ENCODE measurements around the gene UBASH3A.

UBASH3A gene

GRCh38 chr21:42383331-42383730 is 20.4 kb upstream of the UBASH3A start:
- Histone ChIP-seq H3K9me2 (ENCODE audit: low read depth, low read length) (no peaks in the 10 kb centered on the region), H3K27ac (ENCODE audit: low read depth, low read length, poor library complexity, severe bottlenecking) (no peak overlapping the region), H3K9me3 (ENCODE audit: low read length) (peaks cover 10% of the 10 kb centered on the region; the same call in 1 of the 2 replicates), H3K27me3 (ENCODE audit: insufficient read depth, low read length) (peaks cover 21% of the 10 kb centered on the region; the same call in 1 of the 2 replicates), H3K4me1 (ENCODE audit: insufficient read depth, low read length, severe bottlenecking) (peaks cover 9% of the 10 kb centered on the region), H3K36me3 (ENCODE audit: insufficient read depth, low read length) (no peaks in the 10 kb centered on the region; the same call in 1 of the 2 replicates), H3F3A (ENCODE audit: insufficient read depth, low read length) (no peaks in the 10 kb centered on the region), H2AFZ (ENCODE audit: low read length) (no peak overlapping the region), H3K4me3 (ENCODE audit: low read depth, low read length, poor library complexity, severe bottlenecking) (no peak overlapping the region), H4K20me1 (ENCODE audit: insufficient read depth, low read length) (no peaks in the 10 kb centered on the region), H3K4me2 (ENCODE audit: low read length) (no peak overlapping the region), H3K9ac (ENCODE audit: low read length) (no peak overlapping the region), H3K79me2 (ENCODE audit: insufficient read depth, low read length) (no peaks in the 10 kb centered on the region)
- no peak for TF ChIP-seq CTCF (IDR thresholded peaks at IDR 0.05; ENCODE audit: low read length)
- TF ChIP-seq EZH2 (IDR thresholded peaks at IDR 0.05; ENCODE audit: borderline replicate concordance, low read length): no peak

GRCh38 chr21:42384156-42384945 is 19.4 kb upstream of the UBASH3A start:
- TF ChIP-seq EZH2 (IDR thresholded peaks at IDR 0.05; ENCODE audit: borderline replicate concordance, low read length) (no peak), CTCF (IDR thresholded peaks at IDR 0.05; ENCODE audit: low read length) (no peak)

GRCh38 chr21:42384989-42385388 is 18.7 kb upstream of the UBASH3A start:
- Histone ChIP-seq H2AFZ (ENCODE audit: low read length) (no peak overlapping the region), H3K9ac (ENCODE audit: low read length) (no peak overlapping the region), H3F3A (ENCODE audit: insufficient read depth, low read length) (no peaks in the 10 kb centered on the region), H3K27ac (ENCODE audit: low read depth, low read length, poor library complexity, severe bottlenecking) (no peak overlapping the region), H3K36me3 (ENCODE audit: insufficient read depth, low read length) (no peaks in the 10 kb centered on the region; the same call in 1 of the 2 replicates), H3K9me3 (ENCODE audit: low read length) (peaks cover 10% of the 10 kb centered on the region; the same call in 1 of the 2 replicates), H3K79me2 (ENCODE audit: insufficient read depth, low read length) (no peaks in the 10 kb centered on the region), H3K4me2 (ENCODE audit: low read length) (no peak overlapping the region), H3K4me3 (ENCODE audit: low read depth, low read length, poor library complexity, severe bottlenecking) (no peak overlapping the region), H3K9me2 (ENCODE audit: low read depth, low read length) (no peaks in the 10 kb centered on the region), H3K27me3 (ENCODE audit: insufficient read depth, low read length) (peaks cover 28% of the 10 kb centered on the region; the same call in 1 of the 2 replicates), H4K20me1 (ENCODE audit: insufficient read depth, low read length) (no peaks in the 10 kb centered on the region), H3K4me1 (ENCODE audit: insufficient read depth, low read length, severe bottlenecking) (peaks cover under 1% of the 10 kb centered on the region)
- TF ChIP-seq EZH2 (IDR thresholded peaks at IDR 0.05; ENCODE audit: borderline replicate concordance, low read length): no peak
- no peak for TF ChIP-seq CTCF (IDR thresholded peaks at IDR 0.05; ENCODE audit: low read length)

More at GRCh38 chr21:42384156-42384945, 19.4 kb upstream of the UBASH3A start:
- H3K79me2 ChIP-seq (ENCODE audit: insufficient read depth, low read length): no peaks in the 10 kb centered on the region
- H3K9me2 ChIP-seq (ENCODE audit: low read depth, low read length): no peaks in the 10 kb centered on the region
- no peaks in the 10 kb centered on the region; the same call in 1 of the 2 replicates for H3K36me3 ChIP-seq (ENCODE audit: insufficient read depth, low read length)
- no peak overlapping the region for H2AFZ ChIP-seq (ENCODE audit: low read length)
- H3K9ac ChIP-seq (ENCODE audit: low read length): no peak overlapping the region
- no peaks in the 10 kb centered on the region for H4K20me1 ChIP-seq (ENCODE audit: insufficient read depth, low read length)
- H3K27me3 ChIP-seq (ENCODE audit: insufficient read depth, low read length): peaks cover 28% of the 10 kb centered on the region; the same call in 1 of the 2 replicates
- H3K4me1 ChIP-seq (ENCODE audit: insufficient read depth, low read length, severe bottlenecking): peaks cover 7% of the 10 kb centered on the region
- no peaks in the 10 kb centered on the region for H3F3A ChIP-seq (ENCODE audit: insufficient read depth, low read length)
- H3K4me3 ChIP-seq (ENCODE audit: low read depth, low read length, poor library complexity, severe bottlenecking): no peak overlapping the region
- H3K27ac ChIP-seq (ENCODE audit: low read depth, low read length, poor library complexity, severe bottlenecking): no peak overlapping the region
- no peak overlapping the region for H3K4me2 ChIP-seq (ENCODE audit: low read length)
- peaks cover 10% of the 10 kb centered on the region; the same call in 1 of the 2 replicates for H3K9me3 ChIP-seq (ENCODE audit: low read length)
